GM10266 (cell line): ENCODE data around the gene SLC9A7.
A peak's percentile ranks its signal among the peaks of the same experiment; 100 is the strongest.

Source experiments
- DNase-seq: peaks from one replicate; pipeline ENCODE4 v3.0.0; 2012; ENCODE audit errors: extremely low spot score
- TF ChIP-seq, protein P1 (sequence below): IDR thresholded peaks from 2 replicates; pipeline ENCODE4 v1.5.1; 2012; ENCODE audit warnings: mild to moderate bottlenecking, low read depth; ENCODE audit not compliant: control insufficient read depth, insufficient read depth; ENCODE audit errors: missing control alignments

Gene SLC9A7

DNA sequence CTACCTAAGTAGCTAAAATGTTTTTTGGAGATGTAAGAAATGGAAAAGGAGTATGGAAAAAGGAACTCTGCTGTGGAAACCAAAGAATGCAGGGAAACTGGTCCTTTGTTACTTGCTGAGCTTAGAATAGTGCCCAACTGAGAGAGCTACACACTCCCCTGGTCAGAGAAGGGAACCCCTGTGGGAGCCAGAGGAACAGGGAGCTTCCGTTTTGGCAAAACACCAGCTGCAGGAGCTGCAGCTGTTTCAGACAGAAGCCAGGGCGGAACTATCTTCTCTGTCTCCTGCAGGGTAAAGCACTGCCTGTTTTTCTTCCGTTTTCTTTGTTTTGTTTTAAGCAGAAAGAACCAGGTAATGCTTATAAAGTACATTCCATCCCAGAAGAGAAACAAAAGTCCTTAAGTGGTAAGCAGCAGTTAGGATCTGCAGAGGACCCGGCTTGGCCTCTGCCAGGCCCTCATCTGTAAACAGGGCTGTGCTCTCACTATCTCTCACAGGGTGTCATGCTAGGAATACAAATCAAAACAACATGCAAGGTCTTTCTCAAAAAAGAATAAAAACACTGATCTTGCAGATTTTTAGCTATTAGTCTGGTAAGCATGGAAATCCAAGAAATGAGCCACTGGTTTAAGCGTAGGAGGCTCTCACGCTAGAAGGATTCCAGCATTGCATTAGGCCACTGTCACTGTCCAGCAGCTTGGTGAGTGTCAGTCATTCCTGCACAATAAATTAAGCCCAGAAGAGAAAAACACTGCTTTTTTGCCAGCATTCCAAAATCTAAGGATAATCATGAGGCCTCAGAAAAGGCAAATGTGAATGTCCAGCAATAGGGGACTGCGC, 109.3 kb downstream of the SLC9A7 start:
- no peak for DNase-seq
- TF ChIP-seq, protein P1, sequence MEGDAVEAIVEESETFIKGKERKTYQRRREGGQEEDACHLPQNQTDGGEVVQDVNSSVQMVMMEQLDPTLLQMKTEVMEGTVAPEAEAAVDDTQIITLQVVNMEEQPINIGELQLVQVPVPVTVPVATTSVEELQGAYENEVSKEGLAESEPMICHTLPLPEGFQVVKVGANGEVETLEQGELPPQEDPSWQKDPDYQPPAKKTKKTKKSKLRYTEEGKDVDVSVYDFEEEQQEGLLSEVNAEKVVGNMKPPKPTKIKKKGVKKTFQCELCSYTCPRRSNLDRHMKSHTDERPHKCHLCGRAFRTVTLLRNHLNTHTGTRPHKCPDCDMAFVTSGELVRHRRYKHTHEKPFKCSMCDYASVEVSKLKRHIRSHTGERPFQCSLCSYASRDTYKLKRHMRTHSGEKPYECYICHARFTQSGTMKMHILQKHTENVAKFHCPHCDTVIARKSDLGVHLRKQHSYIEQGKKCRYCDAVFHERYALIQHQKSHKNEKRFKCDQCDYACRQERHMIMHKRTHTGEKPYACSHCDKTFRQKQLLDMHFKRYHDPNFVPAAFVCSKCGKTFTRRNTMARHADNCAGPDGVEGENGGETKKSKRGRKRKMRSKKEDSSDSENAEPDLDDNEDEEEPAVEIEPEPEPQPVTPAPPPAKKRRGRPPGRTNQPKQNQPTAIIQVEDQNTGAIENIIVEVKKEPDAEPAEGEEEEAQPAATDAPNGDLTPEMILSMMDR: no peak

DNA sequence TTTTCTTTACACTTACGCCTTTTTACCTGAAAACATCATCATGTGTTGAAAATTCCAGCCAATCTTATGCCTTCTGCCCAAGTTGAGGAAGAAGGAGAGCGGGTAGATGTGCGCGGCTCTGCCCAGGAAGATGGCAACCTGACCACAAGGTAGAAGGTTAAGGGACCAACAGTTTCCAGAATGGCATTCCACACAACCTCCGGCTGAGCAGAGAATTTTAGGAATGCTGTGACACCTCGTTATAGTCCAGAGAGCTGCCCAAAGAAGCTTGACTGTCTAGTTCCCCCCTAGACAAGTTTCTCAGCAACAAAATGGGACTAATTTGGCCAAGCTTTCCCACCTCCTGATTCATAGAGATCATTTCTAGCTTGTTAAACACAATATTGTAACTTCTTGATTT, 110.3 kb downstream of the SLC9A7 start:
- TF ChIP-seq, protein P1: no peak

DNA sequence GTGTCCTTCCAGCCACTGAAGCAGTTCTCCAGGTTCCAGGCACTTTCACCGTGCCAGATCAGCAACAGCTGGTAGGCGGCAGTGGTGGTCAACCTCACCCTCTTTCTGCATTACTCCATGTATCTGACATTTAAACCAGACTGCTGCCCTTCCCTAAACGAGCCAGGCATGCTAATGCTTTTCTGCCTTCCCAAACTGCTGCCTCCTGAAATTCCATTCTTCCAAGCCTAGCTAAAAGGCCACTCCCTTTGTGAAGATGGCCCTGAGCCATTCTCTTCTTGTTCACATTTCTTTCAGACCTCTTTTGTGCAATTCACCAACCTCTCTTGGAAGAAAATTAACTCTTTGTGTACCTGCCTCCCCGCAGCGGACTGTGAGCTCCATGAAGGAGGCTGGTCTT, 111.7 kb downstream of the SLC9A7 start:
- TF ChIP-seq, protein P1: no peak
- no peak for DNase-seq

More for the DNA sequence above, 110.3 kb downstream of the SLC9A7 start:
- DNase-seq: no peak

DNA sequence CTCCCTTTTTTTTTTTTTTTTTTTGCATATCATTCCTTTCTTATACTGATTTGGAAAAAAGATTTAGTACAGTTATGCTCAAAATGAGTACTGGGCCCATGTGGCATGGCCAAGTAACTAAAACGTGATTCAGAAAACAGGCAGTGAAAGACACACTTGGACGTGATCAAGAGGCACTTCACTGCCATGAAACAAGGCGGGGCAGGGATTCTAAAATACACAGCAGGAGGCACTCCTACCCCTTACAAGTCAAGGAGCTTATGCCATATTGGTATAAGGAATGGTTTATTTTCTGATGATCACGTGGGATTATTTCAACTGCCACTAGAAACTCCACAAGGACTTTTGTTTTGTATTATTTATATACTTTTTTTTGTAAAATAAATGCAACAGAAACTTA, 113.3 kb downstream of the SLC9A7 start:
- DNase-seq: no peak
- TF ChIP-seq, protein P1: no peak

DNA sequence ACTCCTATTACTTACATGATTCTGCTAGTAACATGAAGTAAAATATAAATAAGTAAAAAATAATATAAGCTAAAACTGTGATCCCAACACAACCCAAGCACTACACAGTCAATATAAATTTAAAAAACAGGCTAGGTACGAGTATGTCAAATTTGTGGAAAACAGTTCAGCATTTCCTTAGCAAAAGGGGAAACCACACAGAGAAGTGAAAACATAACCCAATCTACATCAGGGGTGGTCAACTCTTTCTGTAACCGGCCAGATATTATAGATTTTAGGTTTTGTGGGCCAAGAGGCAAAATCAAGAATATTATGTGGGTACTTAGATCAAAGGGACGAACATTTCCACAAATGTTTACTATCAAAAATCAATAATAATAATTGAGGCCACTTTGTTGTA, 115.3 kb downstream of the SLC9A7 start:
- no peak for DNase-seq
- TF ChIP-seq, protein P1: no peak

DNA sequence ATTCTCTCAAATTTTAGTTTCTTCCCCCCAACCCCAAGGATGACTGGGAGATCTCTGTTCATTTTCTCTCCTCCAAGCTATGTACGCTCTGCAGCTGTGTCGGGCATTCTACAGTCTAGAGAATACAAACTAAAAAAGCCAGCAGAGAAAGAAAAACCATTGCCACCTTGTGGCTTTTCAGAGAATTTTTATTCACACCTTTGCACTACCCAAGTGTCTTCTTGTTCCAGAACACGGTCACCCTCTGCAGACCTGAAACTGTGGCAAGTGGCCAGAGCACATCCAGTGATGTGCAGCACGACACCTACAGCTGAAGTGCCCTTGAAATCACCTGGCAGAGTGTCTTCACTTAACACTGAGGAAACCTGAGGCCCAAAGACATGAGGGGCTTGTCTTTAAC, 116.8 kb downstream of the SLC9A7 start:
- TF ChIP-seq, protein P1: no peak
- no peak for DNase-seq

DNA sequence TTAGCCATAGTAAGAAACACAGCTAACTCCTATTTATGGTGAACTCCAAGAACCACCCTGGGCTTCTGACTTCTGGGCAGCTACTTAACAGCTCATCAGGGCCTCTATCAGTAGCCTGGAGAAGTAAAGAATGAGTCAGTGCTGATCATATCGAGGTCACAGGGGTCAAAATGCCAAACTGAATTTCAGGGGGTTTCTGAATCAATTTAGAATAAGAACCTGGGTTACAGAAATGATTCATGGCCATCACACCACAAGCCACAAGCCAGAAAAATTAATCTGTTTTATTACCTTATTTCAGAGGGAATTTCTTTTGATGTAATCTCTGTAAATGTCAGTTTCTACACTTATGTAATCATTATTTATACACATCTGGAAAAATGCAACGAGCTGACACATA, 121.0 kb downstream of the SLC9A7 start:
- peak; percentile 13 for DNase-seq
- TF ChIP-seq, protein P1: no peak
